Panc1 (cell line): ENCODE measurements around the gene MAP1B.

Experiments used
- POLR2AphosphoS5 ChIP-seq: IDR thresholded peaks from 2 replicates; pipeline ENCODE4 v1.6.1; 2012; ENCODE audit warnings: mild to moderate bottlenecking, low read depth, low read length, moderate library complexity
- TF ChIP-seq, protein P1 (sequence below): fragments of 450-650 bp; IDR thresholded peaks from 2 replicates; pipeline ENCODE4 v1.5.1; 2017; ENCODE audit warnings: mild to moderate bottlenecking

DNA sequence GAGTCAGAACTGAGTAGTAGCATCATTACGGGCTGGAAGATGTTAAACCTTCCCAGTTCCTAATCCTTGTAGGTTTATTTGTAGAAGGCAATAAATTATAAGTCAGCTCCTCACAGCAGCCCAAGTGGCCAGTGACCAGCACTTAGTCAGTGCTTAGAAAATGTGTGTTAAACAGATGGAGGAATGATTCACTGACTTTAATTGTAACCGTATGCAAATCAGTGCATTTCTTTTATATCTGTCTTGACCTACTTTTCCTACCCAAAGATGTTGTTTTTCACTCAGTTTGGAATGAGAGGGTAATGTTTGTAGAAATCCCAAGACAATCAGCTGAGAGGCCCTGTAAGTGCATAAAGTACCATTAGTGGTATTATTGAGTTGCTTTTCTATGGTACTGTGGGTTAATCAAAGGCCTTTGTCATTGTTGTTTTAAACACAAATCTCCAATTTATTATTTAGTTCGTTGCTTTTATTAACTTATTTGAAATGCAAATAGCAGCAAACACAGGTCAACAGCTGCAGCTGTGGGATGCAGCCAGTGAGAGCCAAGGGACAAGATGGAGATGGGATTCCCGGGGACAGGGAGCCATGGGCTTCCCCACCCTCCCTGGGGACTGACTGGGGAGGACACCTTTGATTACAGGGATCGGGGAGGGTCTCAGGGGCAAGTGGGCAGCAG lies 49.8 kb downstream of the MAP1B start:
- TF ChIP-seq, protein P1, sequence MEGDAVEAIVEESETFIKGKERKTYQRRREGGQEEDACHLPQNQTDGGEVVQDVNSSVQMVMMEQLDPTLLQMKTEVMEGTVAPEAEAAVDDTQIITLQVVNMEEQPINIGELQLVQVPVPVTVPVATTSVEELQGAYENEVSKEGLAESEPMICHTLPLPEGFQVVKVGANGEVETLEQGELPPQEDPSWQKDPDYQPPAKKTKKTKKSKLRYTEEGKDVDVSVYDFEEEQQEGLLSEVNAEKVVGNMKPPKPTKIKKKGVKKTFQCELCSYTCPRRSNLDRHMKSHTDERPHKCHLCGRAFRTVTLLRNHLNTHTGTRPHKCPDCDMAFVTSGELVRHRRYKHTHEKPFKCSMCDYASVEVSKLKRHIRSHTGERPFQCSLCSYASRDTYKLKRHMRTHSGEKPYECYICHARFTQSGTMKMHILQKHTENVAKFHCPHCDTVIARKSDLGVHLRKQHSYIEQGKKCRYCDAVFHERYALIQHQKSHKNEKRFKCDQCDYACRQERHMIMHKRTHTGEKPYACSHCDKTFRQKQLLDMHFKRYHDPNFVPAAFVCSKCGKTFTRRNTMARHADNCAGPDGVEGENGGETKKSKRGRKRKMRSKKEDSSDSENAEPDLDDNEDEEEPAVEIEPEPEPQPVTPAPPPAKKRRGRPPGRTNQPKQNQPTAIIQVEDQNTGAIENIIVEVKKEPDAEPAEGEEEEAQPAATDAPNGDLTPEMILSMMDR: no peak
- TF ChIP-seq POLR2AphosphoS5: no peak
